Caco-2 (cell line): ENCODE data around the gene PXMP4. TPM values are rescaled to one million over a fixed set of nuclear protein-coding genes. Genes with fewer than 3 reads are reported as not detected.

Experiments
- BruUV-seq: library from RNA; stranded (reverse); fragments of 400-500 nt; replicated peaks from 2 replicates; lab custom pipeline; 2021; lab: Mats Ljungman, UMichigan
- CTCF ChIA-PET: fragments of 300-600 bp; sonication (Branson Sonifier 250); formaldehyde crosslinking; loops from one replicate; lab custom pipeline; 2022; ENCODE audit warnings: antibody characterized with exemption; lab: Charles Lee
- POLR2A ChIA-PET: fragments of 300-600 bp; sonication (Branson Sonifier 250); formaldehyde crosslinking; loops from one replicate; lab custom pipeline; 2022; ENCODE audit warnings: antibody characterized with exemption; lab: Charles Lee
- DNase-seq, 2 experiments: peaks; one replicate each; pipeline versions ENCODE4 v3.0.0 to v3.0.0-alpha.2; 2020 to 2022
- H3K27me3 ChIP-seq: replicated peaks from 2 replicates; pipeline ENCODE4 v1.6.0; 2011; ENCODE audit warnings: low read length; ENCODE audit not compliant: control insufficient read depth, insufficient read depth
- H3K36me3 ChIP-seq: 2 replicates; pipeline ENCODE4 v1.5.1; 2011; ENCODE audit warnings: low read length; ENCODE audit not compliant: control insufficient read depth, insufficient read depth
- H3K4me1 ChIP-seq: fragments of 250-450 bp; sonication (Bioruptor Pico); 2 replicates; pipeline ENCODE4 v1.5.1; 2020; ENCODE audit warnings: mild to moderate bottlenecking
- H3K4me3 ChIP-seq: 2 replicates; pipeline ENCODE4 v1.5.1; 2011; ENCODE audit warnings: low read depth, mild to moderate bottlenecking, control low read depth, low read length
- H3K9me3 ChIP-seq: fragments of 250-450 bp; sonication (Bioruptor Pico); 2 replicates; pipeline ENCODE4 v1.5.1; 2020; ENCODE audit warnings: mild to moderate bottlenecking, moderate library complexity
- H3K27ac Mint-ChIP-seq: one replicate; pipeline ENCODE4 v1.8.0; 2022; ENCODE audit warnings: mixed read lengths; ENCODE audit not compliant: unreplicated experiment
- H3K27me3 Mint-ChIP-seq: one replicate; pipeline ENCODE4 v1.8.0; 2022; ENCODE audit warnings: mixed read lengths; ENCODE audit not compliant: insufficient read depth, unreplicated experiment
- H3K36me3 Mint-ChIP-seq: one replicate; pipeline ENCODE4 v1.8.0; 2022; ENCODE audit warnings: mild to moderate bottlenecking, mixed read lengths; ENCODE audit not compliant: insufficient read depth, unreplicated experiment
- H3K4me1 Mint-ChIP-seq: one replicate; pipeline ENCODE4 v1.8.0; 2022; ENCODE audit warnings: low read depth, mixed read lengths; ENCODE audit not compliant: unreplicated experiment
- H3K4me3 Mint-ChIP-seq: one replicate; pipeline ENCODE4 v1.8.0; 2022; ENCODE audit warnings: mild to moderate bottlenecking, moderate library complexity, mixed read lengths; ENCODE audit not compliant: unreplicated experiment
- H3K9me3 Mint-ChIP-seq: one replicate; pipeline ENCODE4 v1.8.0; 2022; ENCODE audit warnings: mixed read lengths; ENCODE audit not compliant: unreplicated experiment
- intact Hi-C: fragments of 100-400 bp; cut with micrococcal nuclease; formaldehyde crosslinking; loops from one replicate; pipeline ENCODE4 v1.10.0; 2022; ENCODE audit not compliant: unreplicated experiment
- total RNA-seq: library from RNA; stranded (reverse); gene quantifications from 2 replicates; pipeline ENCODE4 v1.2.3, GENCODE V29; 2022
- TF ChIP-seq, protein P1 (sequence below), 2 experiments: fragments of 200-600 bp in 1 of 2; IDR thresholded peaks; 1 replicate in 1 of 2; 2 replicates in 1 of 2; pipeline versions ENCODE4 v1.5.1 to v1.8.0; 2011 to 2022; ENCODE audit warnings: antibody characterized with exemption in 1 of 2, control low read depth in 1 of 2, inconsistent platforms in 1 of 2, low read depth in 1 of 2, low read length in 1 of 2, mild to moderate bottlenecking in 1 of 2, moderate library complexity in 1 of 2; ENCODE audit not compliant: insufficient read depth in 1 of 2, severe bottlenecking in 1 of 2, unreplicated experiment in 1 of 2

PXMP4 gene
- total RNA-seq, 1 experiment from 2014 or later = 39.5 TPM

DNA sequence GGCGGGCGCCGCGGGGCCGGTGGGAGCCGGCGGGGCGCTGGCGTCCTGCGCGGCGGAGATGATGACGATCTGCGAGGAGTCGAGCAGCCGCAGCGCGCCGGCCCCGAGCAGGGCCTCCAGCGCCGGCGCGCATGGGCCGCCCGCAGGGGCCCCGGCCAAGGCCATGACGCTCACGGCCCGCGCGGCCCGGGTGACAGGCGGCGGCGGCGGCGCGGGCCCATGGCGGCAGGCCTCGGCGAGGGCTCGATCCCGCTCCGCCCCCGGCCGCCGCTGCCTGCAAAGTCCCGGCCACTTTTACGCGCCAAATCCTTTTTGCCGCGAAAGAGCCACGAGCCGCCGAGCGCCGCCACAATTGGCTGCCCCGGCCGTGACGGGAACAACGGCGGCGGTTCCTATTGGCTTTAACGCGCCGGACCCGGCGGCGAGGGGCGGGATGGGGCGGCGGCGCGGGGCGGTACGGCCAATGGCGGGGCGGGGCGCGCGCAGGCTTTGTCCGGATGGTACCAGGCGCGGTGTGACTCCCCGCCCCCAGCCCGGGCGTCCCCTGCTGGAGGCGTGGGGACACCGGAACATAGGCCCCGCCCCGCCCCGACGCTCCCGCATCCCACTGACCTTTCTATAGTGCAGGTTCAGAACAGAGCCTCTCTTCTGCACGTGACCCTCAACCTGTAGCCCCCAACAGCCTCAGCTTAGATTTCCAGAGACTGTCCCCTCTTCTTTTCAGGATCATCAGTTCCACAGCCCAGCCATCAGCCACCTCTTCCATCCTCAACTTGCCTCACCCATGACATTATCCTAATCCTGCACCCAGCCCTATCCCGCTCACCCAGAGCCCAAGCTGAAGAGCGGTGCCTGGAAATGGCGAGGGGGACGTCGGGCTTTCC lies 33.8 kb downstream of the PXMP4 start, which contains the start of gene E2F1:
Gene E2F1, minus strand, starts transcription at position 286 of the 884 bp plus-strand sequence. Its CDS starts 121 bp downstream, at position 165.
- TF ChIP-seq, protein P1, sequence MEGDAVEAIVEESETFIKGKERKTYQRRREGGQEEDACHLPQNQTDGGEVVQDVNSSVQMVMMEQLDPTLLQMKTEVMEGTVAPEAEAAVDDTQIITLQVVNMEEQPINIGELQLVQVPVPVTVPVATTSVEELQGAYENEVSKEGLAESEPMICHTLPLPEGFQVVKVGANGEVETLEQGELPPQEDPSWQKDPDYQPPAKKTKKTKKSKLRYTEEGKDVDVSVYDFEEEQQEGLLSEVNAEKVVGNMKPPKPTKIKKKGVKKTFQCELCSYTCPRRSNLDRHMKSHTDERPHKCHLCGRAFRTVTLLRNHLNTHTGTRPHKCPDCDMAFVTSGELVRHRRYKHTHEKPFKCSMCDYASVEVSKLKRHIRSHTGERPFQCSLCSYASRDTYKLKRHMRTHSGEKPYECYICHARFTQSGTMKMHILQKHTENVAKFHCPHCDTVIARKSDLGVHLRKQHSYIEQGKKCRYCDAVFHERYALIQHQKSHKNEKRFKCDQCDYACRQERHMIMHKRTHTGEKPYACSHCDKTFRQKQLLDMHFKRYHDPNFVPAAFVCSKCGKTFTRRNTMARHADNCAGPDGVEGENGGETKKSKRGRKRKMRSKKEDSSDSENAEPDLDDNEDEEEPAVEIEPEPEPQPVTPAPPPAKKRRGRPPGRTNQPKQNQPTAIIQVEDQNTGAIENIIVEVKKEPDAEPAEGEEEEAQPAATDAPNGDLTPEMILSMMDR (IDR thresholded peaks at IDR 0.05; ENCODE audit: insufficient read depth in 1 of 2, low read depth in 1 of 2, low read length in 1 of 2, severe bottlenecking in 1 of 2, unreplicated experiment in 1 of 2) = peak; percentile 56 to 64
- peak; percentile 99 to 100 for DNase-seq
- Mint-ChIP-seq H3K27ac (peak within 1 kb of the TSS; percentile 78), H3K36me3 (peaks cover 32% of the 10 kb centered on the region), H3K4me1 (peaks cover 59% of the 10 kb centered on the region), H3K4me3 (peak within 1 kb of the TSS; percentile 68), H3K9me3 (no peaks in the 10 kb centered on the region), H3K27me3 (no peaks in the 10 kb centered on the region)
- CTCF ChIA-PET = interaction anchor here (1.8 to 6.0 kb wide), 3 partner anchors 19 to 46 kb away, joined by 5 to 29 read pairs (median 21); partner anchors contain the start of gene ACTL10
- no TSS peak for BruUV-seq
- POLR2A ChIA-PET = interaction anchor here (1.8 kb wide), 1 partner anchor 19 kb away, joined by 9 read pairs; the partner anchor contains the start of gene ACTL10
- H3K4me3 ChIP-seq = peak within 1 kb of the TSS; percentile 80
- intact Hi-C loops = loop anchor here (1.0 to 5.0 kb wide), 6 partner anchors 12 to 306 kb away; partner anchors contain the start of genes ACTL10, CHMP4B, NECAB3 and PXMP4
- peaks cover 46% of the 10 kb centered on the region for H3K4me1 ChIP-seq
- H3K9me3 ChIP-seq = no peaks in the 10 kb centered on the region
- H3K36me3 ChIP-seq = no peaks in the 10 kb centered on the region
- no peaks in the 10 kb centered on the region for H3K27me3 ChIP-seq

DNA sequence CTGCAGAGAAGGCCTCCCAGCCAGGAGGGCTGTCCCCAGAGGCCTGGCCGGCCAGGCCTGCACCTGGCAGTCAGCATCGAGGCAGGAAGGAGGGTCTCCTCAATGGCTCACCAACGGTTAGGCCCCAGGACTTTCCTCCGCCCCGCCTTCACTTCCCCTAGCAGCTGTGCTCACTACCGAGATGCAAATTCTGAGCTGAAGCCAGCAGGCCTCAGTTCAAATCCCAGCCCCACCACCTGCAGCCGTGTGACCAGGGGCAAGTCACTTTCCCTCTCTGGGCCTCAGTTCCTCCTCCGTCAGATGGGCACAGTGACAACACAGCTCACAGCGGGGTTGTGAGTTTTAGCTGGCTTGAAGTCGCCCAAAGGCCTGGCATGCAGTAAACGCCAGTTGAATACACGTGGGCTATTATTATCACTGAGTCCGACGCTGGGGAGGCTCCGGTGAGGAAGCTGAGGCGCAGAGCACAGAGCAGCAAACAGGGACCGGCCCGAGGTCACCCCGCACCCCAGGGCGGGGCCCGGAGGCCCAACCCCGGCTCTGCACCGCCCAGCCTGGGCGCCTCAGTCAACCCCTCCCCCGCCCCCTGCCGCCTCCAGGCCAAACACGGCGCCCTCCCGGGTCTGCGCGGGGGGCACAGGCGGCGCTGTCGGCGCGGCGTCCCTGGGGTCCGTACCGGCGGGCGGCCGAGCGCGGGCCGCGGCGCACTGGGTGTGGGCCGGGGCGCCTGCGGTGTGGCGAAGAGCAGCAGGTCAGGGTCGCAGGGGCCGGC lies 34.6 kb downstream of the PXMP4 start:
- intact Hi-C loops = loop anchor here (1.0 to 5.0 kb wide), 6 partner anchors 11 to 307 kb away; partner anchors contain the start of genes ACTL10, CHMP4B, NECAB3 and PXMP4
- peak overlapping the region; percentile 68 for H3K4me3 Mint-ChIP-seq
- no peaks in the 10 kb centered on the region for H3K9me3 ChIP-seq
- TF ChIP-seq, protein P1 (IDR thresholded peaks at IDR 0.05; ENCODE audit: insufficient read depth in 1 of 2, low read depth in 1 of 2, low read length in 1 of 2, severe bottlenecking in 1 of 2, unreplicated experiment in 1 of 2) = peak in 1 of 2 experiments; percentile 31
- DNase-seq = peak; percentile 82 to 84
- POLR2A ChIA-PET = interaction anchor here (0.8 to 1.8 kb wide), 4 partner anchors 11 to 308 kb away, joined by 3 to 9 read pairs (median 6); partner anchors contain the start of genes ACTL10, PXMP4 and RALY
- H3K27me3 ChIP-seq = no peaks in the 10 kb centered on the region
- H3K36me3 ChIP-seq = no peaks in the 10 kb centered on the region
- H3K27ac Mint-ChIP-seq = peak overlapping the region; percentile 78
- no peaks in the 10 kb centered on the region for H3K9me3 Mint-ChIP-seq
- peak overlapping the region; percentile 80 for H3K4me3 ChIP-seq
- CTCF ChIA-PET = interaction anchor here (0.6 to 6.0 kb wide), 4 partner anchors 18 to 211 kb away, joined by 4 to 29 read pairs (median 5); partner anchors contain the start of gene ACTL10
- H3K36me3 Mint-ChIP-seq = peaks cover 40% of the 10 kb centered on the region
- no TSS peak for BruUV-seq
- H3K4me1 Mint-ChIP-seq = peaks cover 59% of the 10 kb centered on the region
- peaks cover 46% of the 10 kb centered on the region for H3K4me1 ChIP-seq
- H3K27me3 Mint-ChIP-seq = no peaks in the 10 kb centered on the region
